GM21526 (cell line): ENCODE measurements around the gene C7orf25.
"Not testable (repeated sequence)": the region's sequence is repeated elsewhere in the genome, so short reads cannot be mapped to it uniquely, and the experiment has no call there.

Experiments used
- ATAC-seq: cut with Tn5 transposase; IDR thresholded peaks from one replicate; pipeline ENCODE4 v1.9.1; 2021; ENCODE audit warnings: moderate library complexity; ENCODE audit not compliant: unreplicated experiment, low FRiP score

Gene C7orf25

GRCh38 chr7:42930889-42931288 is 19.0 kb upstream of the C7orf25 start:
- no peak for ATAC-seq

- ATAC-seq: no peak
These were observed 17.6 kb upstream of the C7orf25 start for GRCh38 chr7:42929449-42929848.

- ATAC-seq: no peak
These were observed 16.9 kb upstream of the C7orf25 start for GRCh38 chr7:42928754-42929153.

GRCh38 chr7:42926204-42926603 is 14.3 kb upstream of the C7orf25 start:
- no peak for ATAC-seq

- ATAC-seq: no peak
These were observed 13.8 kb upstream of the C7orf25 start for GRCh38 chr7:42925630-42926029.

- ATAC-seq: no peak
These were observed 12.5 kb upstream of the C7orf25 start for GRCh38 chr7:42924223-42924838.

- ATAC-seq: no peak
These were observed 10.3 kb upstream of the C7orf25 start for GRCh38 chr7:42922017-42922753.

- ATAC-seq: no peak
These were observed 3.5 kb upstream of the C7orf25 start for GRCh38 chr7:42915356-42915755.

- ATAC-seq: no peak
These were observed 2.7 kb upstream of the C7orf25 start for GRCh38 chr7:42914421-42915045.

- ATAC-seq: no peak
These were observed 2.1 kb upstream of the C7orf25 start for GRCh38 chr7:42914009-42914408.

- no peak for ATAC-seq
These were observed 1.7 kb upstream of the C7orf25 start for GRCh38 chr7:42913591-42913990.

- ATAC-seq: no peak
These were observed 1.6 kb downstream of the C7orf25 start for GRCh38 chr7:42910306-42910705.

GRCh38 chr7:42907316-42907715 is 4.6 kb downstream of the C7orf25 start:
- no peak for ATAC-seq

- ATAC-seq: no peak
These were observed 5.7 kb downstream of the C7orf25 start for GRCh38 chr7:42906181-42906580.

- no peak for ATAC-seq
These were observed 9.5 kb downstream of the C7orf25 start for GRCh38 chr7:42902331-42902730.

GRCh38 chr7:42900842-42901241 is 11.0 kb downstream of the C7orf25 start:
- no peak for ATAC-seq

- no peak for ATAC-seq
These were observed 18.3 kb downstream of the C7orf25 start for GRCh38 chr7:42893346-42894240.

- no peak for ATAC-seq
These were observed 24.9 kb downstream of the C7orf25 start for GRCh38 chr7:42886893-42887505.

- no peak for ATAC-seq
These were observed 25.7 kb downstream of the C7orf25 start for GRCh38 chr7:42886129-42886528.

- not testable (repeated sequence) for ATAC-seq
These were observed 26.7 kb downstream of the C7orf25 start for GRCh38 chr7:42885183-42885582.
